HepG2 (cell line): Measurements from ENCODE around the gene ELMOD3. TPM values are rescaled to one million over a fixed set of nuclear protein-coding genes. Genes with fewer than 3 reads are reported as not detected.
"Not testable (repeated sequence)": the region's sequence is repeated elsewhere in the genome, so short reads cannot be mapped to it uniquely, and the experiment has no call there.

Experiments
- ATAC-seq: fragments of 200-7000 bp; cut with Tn5 transposase; 3 replicates; pipeline ENCODE4 v1.9.1; 2020; ENCODE audit warnings: mild to moderate bottlenecking, moderate library complexity
- BruUV-seq: library from RNA; stranded (reverse); fragments of 400-500 nt; replicated peaks from 2 replicates; lab custom pipeline; 2021; lab: Mats Ljungman, UMichigan
- CTCF ChIA-PET: fragments of 300-600 bp; formaldehyde crosslinking; extraction: SDS; loops from one replicate; lab custom pipeline; 2021; ENCODE audit warnings: low total read pairs, inconsistent platforms, low intra/inter-chr PET ratio; lab: Yijun Ruan, JAX
- POLR2A ChIA-PET: fragments of 350-600 bp; sonication (Branson Sonifier 250); formaldehyde crosslinking; loops from one replicate; lab custom pipeline; 2020; ENCODE audit warnings: antibody characterized with exemption, inconsistent platforms; lab: Yijun Ruan, JAX
- DNase-seq: peaks from one replicate; pipeline ENCODE4 v3.0.0-alpha.2; 2015; ENCODE audit warnings: low spot score
- FAIRE-seq: peaks from 3 replicates; lab custom pipeline; 2011; peaks lifted over from hg19 to GRCh38; lab: Jason Lieb, UNC
- H2AFZ ChIP-seq: one replicate; pipeline ENCODE4 v1.6.1; 2011; ENCODE audit warnings: low read length, inconsistent platforms
- H3K27ac ChIP-seq: fragments of 300-600 bp; 3 replicates; pipeline ENCODE4 v1.8.0; 2011; ENCODE audit warnings: mixed run types, mild to moderate bottlenecking, mixed read lengths, low read length, inconsistent platforms; ENCODE audit not compliant: insufficient read depth; ENCODE audit errors: extremely low read length
- H3K27me3 ChIP-seq, 2 experiments: fragments of 200-600 bp in 1 of 2; 2 replicates in 1 of 2; 3 replicates in 1 of 2; pipeline versions ENCODE4 v1.6.0 to v1.8.0; 2011; ENCODE audit warnings: low read length in 2 of 2, mild to moderate bottlenecking in 2 of 2, moderate library complexity in 2 of 2, inconsistent platforms in 1 of 2; ENCODE audit not compliant: insufficient read depth in 2 of 2, control insufficient read depth in 1 of 2
- H3K36me3 ChIP-seq, 2 experiments: fragments of 200-600 bp in 1 of 2; replicated peaks in 1 of 2; 2 replicates in 1 of 2; 3 replicates in 1 of 2; pipeline versions ENCODE4 v1.5.1 to v1.8.0; 2011; ENCODE audit warnings: low read length in 2 of 2, inconsistent platforms in 1 of 2; ENCODE audit not compliant: insufficient read depth in 2 of 2, control insufficient read depth in 1 of 2
- H3K4me1 ChIP-seq: 2 replicates; pipeline ENCODE4 v1.5.1; 2012; ENCODE audit warnings: low read length, inconsistent platforms; ENCODE audit not compliant: insufficient read depth
- H3K4me2 ChIP-seq: 2 replicates; pipeline ENCODE4 v1.6.0; 2011; ENCODE audit warnings: low read depth, low read length, inconsistent platforms
- H3K4me3 ChIP-seq, 3 experiments: fragments of 200-600 bp in 1 of 3; sonication (generic), shearing (Covaris generic) in 1 of 3; replicated peaks in 1 of 3; 2 replicates each; pipeline ENCODE4 v1.5.1; 2011 to 2016; ENCODE audit warnings: low read length in 3 of 3, inconsistent platforms in 2 of 3, low read depth in 2 of 3, mild to moderate bottlenecking in 2 of 3, control low read depth in 1 of 3, mixed read lengths in 1 of 3; ENCODE audit not compliant: insufficient read depth in 1 of 3
- H3K79me2 ChIP-seq: one replicate; pipeline ENCODE4 v1.6.1; 2011; ENCODE audit warnings: low read length, inconsistent platforms; ENCODE audit not compliant: insufficient read depth
- H3K9ac ChIP-seq: 2 replicates; pipeline ENCODE4 v1.6.0; 2011; ENCODE audit warnings: mild to moderate bottlenecking, low read depth, low read length, inconsistent platforms; ENCODE audit not compliant: insufficient read depth
- H3K9me3 ChIP-seq: 2 replicates; pipeline ENCODE4 v1.5.1; 2012; ENCODE audit warnings: mild to moderate bottlenecking, low read length
- H4K20me1 ChIP-seq: 2 replicates; pipeline ENCODE4 v1.6.0; 2011; ENCODE audit warnings: inconsistent platforms, mild to moderate bottlenecking, low read length, moderate library complexity; ENCODE audit not compliant: insufficient read depth
- AGO2 ChIP-seq: fragments of 200-400 bp; formaldehyde crosslinking; optimal IDR thresholded peaks from 2 replicates; pipeline ENCODE3; 2017; ENCODE audit warnings: mild to moderate bottlenecking, low read depth, low read length, moderate library complexity
- RBFOX2 ChIP-seq: fragments of 200-400 bp; formaldehyde crosslinking; IDR thresholded peaks from 2 replicates; pipeline ENCODE4 v1.6.1; 2017; ENCODE audit warnings: low read depth, mild to moderate bottlenecking, low read length
- ZNF687 ChIP-seq: sonication (generic); formaldehyde crosslinking; IDR thresholded peaks from 2 replicates; pipeline ENCODE4 v1.5.1; 2020; ENCODE audit warnings: mild to moderate bottlenecking, missing genetic modification reagents, moderate library complexity
- WGBS: methylation state at CpG from one replicate; pipeline ENCODE4 v1.1.6; 2017; ENCODE audit warnings: low lambda C conversion rate; 5-methylcytosine and 5-hydroxymethylcytosine counted together
- in situ Hi-C: cut with HindIII; loops from 2 replicates; pipeline ENCODE4 v1.10.0; 2017; ENCODE audit warnings: low pct_unique_long_range_greater_than_20kb; ENCODE audit not compliant: extremely low pct_ligation_motif_present
- intact Hi-C: fragments of 100-400 bp; cut with micrococcal nuclease; formaldehyde crosslinking; loops from one replicate; pipeline ENCODE4 v1.10.0; 2022; ENCODE audit not compliant: unreplicated experiment
- polyA plus RNA-seq, 8 experiments: library from polyadenylated mRNA; depleted of rRNA in 3 of 8; stranded (reverse) in 7 of 8; unstranded in 1 of 8; fragments of >200 nt; fragmentation: Illumina TruSeq in 4 of 8; extraction: Trizol in 4 of 8; gene quantifications; 2 replicates each; pipeline versions ENCODE4 v1.2.1 to v1.2.3, GENCODE V29; 2011 to 2016; ENCODE audit warnings: low read depth in 4 of 8, missing spikeins in 1 of 8, mixed read lengths in 1 of 8; ENCODE audit not compliant: insufficient read depth in 1 of 8
- total RNA-seq, 5 experiments: library from RNA; depleted of rRNA; stranded (reverse); fragments of >200 nt; fragmentation: Illumina TruSeq; extraction: Trizol; gene quantifications; 2 replicates each; pipeline ENCODE4 v1.2.3, GENCODE V29; 2016; ENCODE audit warnings: low read depth in 1 of 5

ELMOD3 gene
- total and polyA plus RNA-seq, 2 of the 13 experiments (the other 11 are each of a cell fraction or from before 2014, with no cell fraction given): 13.3 to 19.5 TPM

DNA sequence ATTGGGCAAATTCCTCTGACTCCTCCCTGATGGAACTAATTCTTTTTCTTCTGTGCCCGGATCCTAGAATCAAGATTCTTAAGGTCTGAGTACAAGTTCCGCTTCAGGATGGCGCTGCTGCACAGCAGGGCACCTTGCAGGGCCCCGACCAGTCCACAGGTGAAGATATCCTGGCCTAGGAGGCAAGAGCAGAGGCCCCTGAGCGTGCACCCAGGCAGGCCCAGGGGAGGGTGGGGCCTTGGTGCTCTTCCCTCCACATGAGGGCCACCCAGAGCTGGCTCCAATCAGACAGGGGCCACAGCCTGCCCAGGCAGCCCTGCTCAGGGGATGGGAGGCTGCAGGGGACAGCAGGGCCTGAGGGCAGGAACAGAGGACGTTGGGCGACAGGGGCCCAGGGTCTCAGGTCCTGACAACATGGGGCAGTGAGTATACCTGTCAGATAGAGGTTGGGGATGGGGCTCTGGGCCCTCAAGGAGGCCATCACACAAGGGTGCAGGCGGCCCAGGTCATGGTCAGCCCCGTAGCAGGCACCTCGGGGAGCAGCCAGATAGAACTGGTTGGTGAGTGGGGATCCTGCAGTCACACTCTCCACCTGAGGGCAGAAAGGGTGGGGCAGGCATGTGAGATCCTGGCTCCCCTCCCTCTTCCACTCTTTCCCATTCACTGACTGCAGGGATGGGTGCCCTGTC lies 11.2 kb upstream of the ELMOD3 start:
- H3K4me2 ChIP-seq, FAIRE-seq, H3K9ac ChIP-seq, DNase-seq, H3K4me3 ChIP-seq, H3K27ac ChIP-seq, H3K4me1 ChIP-seq, H3K27me3 ChIP-seq, H4K20me1 ChIP-seq, CTCF ChIA-PET, H2AFZ ChIP-seq, H3K9me3 ChIP-seq, in situ Hi-C loops, H3K79me2 ChIP-seq, intact Hi-C loops: not testable (repeated sequence)
- peak; percentile 48 for ATAC-seq
- POLR2A ChIA-PET: interaction anchor here (0.8 kb wide), 1 partner anchor 25 kb away, joined by 3 read pairs; no protein-coding TSS in a partner anchor
- TF ChIP-seq ZNF687 (CRISPR knock-in tag) (peak; percentile 36), RBFOX2 (0 out of 2 replicates have a peak, but pooled peaks have one; percentile 27), AGO2 (peak; percentile 65)
- H3K36me3 ChIP-seq: peaks cover 26 to 49% of the 10 kb centered on the region in 2 experiments
- TSS peak; percentile 96 for BruUV-seq
- WGBS: 96% methylated on average over 5 of the region's 10 CpGs
